Gastrocnemius medialis (tissue), 4 donors: ENCODE data around the gene TCP10L. TPM values are rescaled to one million over a fixed set of nuclear protein-coding genes. Genes with fewer than 3 reads are reported as not detected.

Source experiments
- ATAC-seq, 2 donors: fragments of 150-250 bp; one replicate each; pipeline ENCODE4 v1.9.1; 2016
- DNase-seq, 2 donors: peaks; one replicate each; pipeline ENCODE4 v3.0.0-alpha.2; 2019
- H3K27ac ChIP-seq, 4 donors: fragments of 200-600 bp; sonication (generic); 1 replicate in 1 of 4; 2 replicates in 3 of 4; pipeline ENCODE4 v1.5.1; 2016 to 2018; ENCODE audit warnings: mild to moderate bottlenecking in 2 of 4, moderate library complexity in 1 of 4
- H3K27me3 ChIP-seq, 3 donors: fragments of 200-600 bp; sonication (generic) in 2 of 3; 1 replicate in 1 of 3; 2 replicates in 2 of 3; pipeline versions ENCODE4 v1.5.1 to v1.6.0; 2016 to 2019; ENCODE audit warnings: mild to moderate bottlenecking in 1 of 3, moderate library complexity in 1 of 3
- H3K36me3 ChIP-seq, 2 donors: fragments of 200-600 bp; sonication (generic) in 1 of 2; one replicate each; pipeline ENCODE4 v1.5.1; 2017 to 2018
- H3K4me1 ChIP-seq, 2 donors: fragments of 200-600 bp; sonication (generic) in 1 of 2; one replicate each; pipeline ENCODE4 v1.5.1; 2016 to 2017; ENCODE audit warnings: mild to moderate bottlenecking in 2 of 2
- H3K4me3 ChIP-seq, 4 donors: fragments of 200-600 bp; sonication (generic) in 3 of 4; 1 replicate in 1 of 4; 2 replicates in 3 of 4; pipeline ENCODE4 v1.5.1; 2016 to 2019; ENCODE audit warnings: mild to moderate bottlenecking in 2 of 4
- H3K9me3 ChIP-seq, 3 donors: fragments of 200-600 bp; sonication (generic) in 2 of 3; 1 replicate in 1 of 3; 2 replicates in 2 of 3; pipeline ENCODE4 v1.5.1; 2016 to 2019
- POLR2A ChIP-seq, 2 donors: fragments of 450-650 bp; IDR thresholded peaks; one replicate each; pipeline ENCODE4 v1.6.1; 2017; ENCODE audit warnings: antibody characterized with exemption in 2 of 2, mild to moderate bottlenecking in 2 of 2, moderate library complexity in 2 of 2
- in situ Hi-C, 4 donors: fragments of 200-750 bp; cut with MboI; loops; one replicate each; pipeline versions ENCODE4 v1.15.0 to v1.8.0; 2017; ENCODE audit warnings: low sequenced_read_pairs in 4 of 4
- intact Hi-C: fragments of 100-400 bp; cut with DNase I; formaldehyde crosslinking; loops from one replicate; pipeline ENCODE4 v1.15.1; 2023; ENCODE audit warnings: low total_unique reads
- total RNA-seq, 4 donors: library from RNA; depleted of rRNA; stranded (reverse); fragments of >200 nt; gene quantifications; one replicate each; pipeline versions ENCODE4 v1.1.0 to v1.2.3, GENCODE V29; 2016
- TF ChIP-seq, protein P1 (sequence below), 5 experiments: fragments of 450-650 bp in 3 of 5; fragments of 200-600 bp in 2 of 5; sonication (generic) in 2 of 5; IDR thresholded peaks in 4 of 5; conservative IDR thresholded peaks in 1 of 5; 1 replicate in 4 of 5; 2 replicates in 1 of 5; pipeline ENCODE4 v1.5.1; 2016 to 2019; ENCODE audit warnings: antibody characterized with exemption in 5 of 5, mild to moderate bottlenecking in 3 of 5, moderate library complexity in 3 of 5

The TCP10L gene
- total RNA-seq, 4 donors from 2014 or later: 0.19 to 0.36 (median 0.33) TPM

DNA sequence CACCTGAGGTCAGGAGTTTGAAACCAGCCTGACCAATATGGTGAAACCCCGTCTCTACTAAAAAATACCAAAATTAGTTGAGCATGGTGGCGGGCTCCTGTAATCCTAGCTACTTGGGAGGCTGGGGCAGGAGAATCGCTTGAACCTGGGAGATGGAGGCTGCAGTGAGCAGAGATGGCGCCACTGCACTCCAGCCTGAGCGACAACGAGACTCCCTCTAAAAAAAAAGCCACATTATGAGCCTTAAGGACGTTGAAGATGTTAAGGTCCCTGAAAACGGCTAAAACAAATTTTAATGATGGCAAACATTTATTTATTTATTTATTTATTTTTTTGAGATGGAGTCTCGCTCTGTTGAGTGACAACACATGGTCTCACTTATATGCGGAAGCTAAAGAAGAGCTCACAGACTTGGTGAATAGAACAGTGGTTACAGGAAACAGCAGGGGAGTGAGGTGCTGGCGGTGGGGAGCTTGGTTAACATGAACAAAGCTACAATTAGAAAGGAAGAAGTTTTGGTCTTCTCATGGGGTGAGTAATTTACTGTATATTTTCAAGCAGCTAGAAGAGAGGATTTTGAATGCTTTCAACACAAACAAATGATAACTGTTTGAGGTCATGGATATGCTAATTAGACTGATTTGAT lies 47.1 kb downstream of the TCP10L start:
- H3K27ac ChIP-seq: no peak overlapping the region
- no peaks in the 10 kb centered on the region for H3K36me3 ChIP-seq
- TF ChIP-seq, protein P1, sequence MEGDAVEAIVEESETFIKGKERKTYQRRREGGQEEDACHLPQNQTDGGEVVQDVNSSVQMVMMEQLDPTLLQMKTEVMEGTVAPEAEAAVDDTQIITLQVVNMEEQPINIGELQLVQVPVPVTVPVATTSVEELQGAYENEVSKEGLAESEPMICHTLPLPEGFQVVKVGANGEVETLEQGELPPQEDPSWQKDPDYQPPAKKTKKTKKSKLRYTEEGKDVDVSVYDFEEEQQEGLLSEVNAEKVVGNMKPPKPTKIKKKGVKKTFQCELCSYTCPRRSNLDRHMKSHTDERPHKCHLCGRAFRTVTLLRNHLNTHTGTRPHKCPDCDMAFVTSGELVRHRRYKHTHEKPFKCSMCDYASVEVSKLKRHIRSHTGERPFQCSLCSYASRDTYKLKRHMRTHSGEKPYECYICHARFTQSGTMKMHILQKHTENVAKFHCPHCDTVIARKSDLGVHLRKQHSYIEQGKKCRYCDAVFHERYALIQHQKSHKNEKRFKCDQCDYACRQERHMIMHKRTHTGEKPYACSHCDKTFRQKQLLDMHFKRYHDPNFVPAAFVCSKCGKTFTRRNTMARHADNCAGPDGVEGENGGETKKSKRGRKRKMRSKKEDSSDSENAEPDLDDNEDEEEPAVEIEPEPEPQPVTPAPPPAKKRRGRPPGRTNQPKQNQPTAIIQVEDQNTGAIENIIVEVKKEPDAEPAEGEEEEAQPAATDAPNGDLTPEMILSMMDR (IDR thresholded peaks at IDR 0.05 in 4 of 5, conservative IDR thresholded peaks at IDR 0.05 in 1 of 5): no peak
- TF ChIP-seq POLR2A (IDR thresholded peaks at IDR 0.05): no peak
- H3K9me3 ChIP-seq: no peaks in the 10 kb centered on the region
- ATAC-seq (no peak), DNase-seq (no peak)
- intact Hi-C loops: no loop called here
- H3K4me1 ChIP-seq: no peaks in the 10 kb centered on the region
- no peaks in the 10 kb centered on the region for H3K27me3 ChIP-seq
- no peak overlapping the region for H3K4me3 ChIP-seq
- in situ Hi-C loops: no loop called here

DNA sequence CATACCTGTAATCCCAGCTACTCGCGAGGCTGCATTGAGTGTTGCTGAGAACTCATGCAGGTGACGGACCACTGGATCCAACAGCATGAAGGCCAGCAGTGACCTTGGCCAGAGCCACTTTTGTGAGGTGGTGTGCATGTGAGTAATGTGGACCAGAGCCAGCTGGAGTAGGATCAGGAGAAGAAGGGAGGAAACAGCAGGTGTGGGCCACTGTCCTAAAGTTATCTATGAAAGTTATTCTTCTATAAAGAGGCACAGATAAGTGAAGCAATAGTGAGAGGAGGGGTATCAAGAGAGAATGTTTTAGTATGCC lies 47.8 kb downstream of the TCP10L start:
- Histone ChIP-seq H3K4me3 (no peak overlapping the region), H3K27me3 (no peaks in the 10 kb centered on the region), H3K4me1 (no peaks in the 10 kb centered on the region), H3K27ac (no peak overlapping the region), H3K36me3 (no peaks in the 10 kb centered on the region), H3K9me3 (no peaks in the 10 kb centered on the region)
- intact Hi-C loops (no loop called here), in situ Hi-C loops (no loop called here)
- ATAC-seq (no peak), DNase-seq (no peak)
- TF ChIP-seq, protein P1 (IDR thresholded peaks at IDR 0.05 in 4 of 5, conservative IDR thresholded peaks at IDR 0.05 in 1 of 5): no peak
- TF ChIP-seq POLR2A (IDR thresholded peaks at IDR 0.05): no peak

DNA sequence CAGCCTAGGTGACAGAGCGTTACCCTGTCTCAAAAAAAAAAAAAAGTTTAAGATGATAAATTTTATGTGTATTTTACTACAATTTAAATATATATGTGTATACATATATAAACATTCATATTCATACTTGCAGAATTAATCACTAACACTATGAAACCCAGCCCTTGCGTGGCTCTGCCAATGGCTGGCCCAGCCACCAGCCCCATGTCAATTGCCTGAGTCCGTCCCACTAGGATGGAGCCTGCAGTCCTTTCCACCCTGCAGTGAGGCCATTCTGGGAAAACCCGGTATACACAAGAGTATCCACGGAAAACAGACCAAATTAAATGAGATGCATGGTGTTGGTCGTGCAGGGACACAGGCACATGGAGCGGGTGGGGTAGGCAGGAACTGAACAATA lies 49.7 kb downstream of the TCP10L start:
- Histone ChIP-seq H3K36me3 (no peaks in the 10 kb centered on the region), H3K4me1 (no peaks in the 10 kb centered on the region), H3K9me3 (no peaks in the 10 kb centered on the region), H3K27ac (no peak overlapping the region), H3K4me3 (no peak overlapping the region), H3K27me3 (no peaks in the 10 kb centered on the region)
- DNase-seq (no peak), ATAC-seq (no peak)
- TF ChIP-seq, protein P1 (IDR thresholded peaks at IDR 0.05 in 4 of 5, conservative IDR thresholded peaks at IDR 0.05 in 1 of 5): no peak
- TF ChIP-seq POLR2A (IDR thresholded peaks at IDR 0.05): no peak
- intact Hi-C loops: no loop called here
- in situ Hi-C loops: no loop called here

DNA sequence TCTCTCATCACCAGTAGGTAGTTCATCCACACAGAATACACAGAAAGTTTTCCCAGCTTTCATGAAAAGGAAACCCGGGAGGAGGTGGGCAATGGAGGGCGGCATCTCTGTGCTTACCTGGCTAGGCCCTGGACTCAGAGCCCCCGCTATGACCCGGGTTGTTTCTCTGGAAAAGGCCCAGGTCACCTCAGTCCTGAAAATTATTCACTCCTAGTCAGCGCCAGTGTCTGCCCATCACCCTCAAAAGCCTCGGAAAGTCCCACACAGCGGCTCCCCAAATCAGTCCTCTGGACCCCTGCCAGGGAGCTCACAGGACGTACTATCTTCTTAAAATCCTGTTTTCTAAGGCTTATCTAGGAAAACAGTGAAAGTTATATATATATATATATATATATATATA lies 51.2 kb downstream of the TCP10L start:
- no peak for TF ChIP-seq POLR2A (IDR thresholded peaks at IDR 0.05)
- TF ChIP-seq, protein P1 (IDR thresholded peaks at IDR 0.05 in 4 of 5, conservative IDR thresholded peaks at IDR 0.05 in 1 of 5): no peak
- no peak overlapping the region for H3K27ac ChIP-seq
- in situ Hi-C loops (no loop called here), intact Hi-C loops (no loop called here)
- H3K4me1 ChIP-seq: no peaks in the 10 kb centered on the region
- DNase-seq (no peak), ATAC-seq (no peak)
- no peaks in the 10 kb centered on the region for H3K9me3 ChIP-seq
- no peaks in the 10 kb centered on the region for H3K36me3 ChIP-seq
- no peaks in the 10 kb centered on the region for H3K27me3 ChIP-seq
- no peak overlapping the region for H3K4me3 ChIP-seq

DNA sequence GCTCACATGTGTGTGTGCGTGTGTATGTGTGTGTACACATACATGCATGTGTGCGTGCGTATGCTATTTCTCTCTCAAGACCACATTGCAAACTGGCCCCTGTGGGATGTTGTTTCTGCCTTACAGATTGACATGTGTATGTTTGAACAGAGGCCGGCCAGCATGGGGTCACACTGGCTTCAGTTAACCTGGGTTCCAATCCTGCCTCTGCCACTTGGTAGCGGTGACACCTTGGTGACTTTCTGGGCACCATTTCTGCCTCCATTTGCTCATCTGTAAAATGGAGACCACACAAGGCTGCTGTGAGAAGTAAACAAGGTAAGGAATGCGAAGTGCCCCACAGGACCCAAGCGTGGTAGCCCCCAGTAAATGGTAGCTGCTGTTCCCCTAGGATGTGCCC lies 51.7 kb downstream of the TCP10L start:
- in situ Hi-C loops: no loop called here
- TF ChIP-seq, protein P1 (IDR thresholded peaks at IDR 0.05 in 4 of 5, conservative IDR thresholded peaks at IDR 0.05 in 1 of 5): no peak
- TF ChIP-seq POLR2A (IDR thresholded peaks at IDR 0.05): no peak

More for the DNA sequence above, 51.7 kb downstream of the TCP10L start:
- no peaks in the 10 kb centered on the region for H3K4me1 ChIP-seq
- DNase-seq (no peak), ATAC-seq (no peak)
- H3K27me3 ChIP-seq: no peaks in the 10 kb centered on the region
- H3K36me3 ChIP-seq: no peaks in the 10 kb centered on the region
- no peak overlapping the region for H3K4me3 ChIP-seq
- H3K27ac ChIP-seq: no peak overlapping the region
- intact Hi-C loops: no loop called here
- no peaks in the 10 kb centered on the region for H3K9me3 ChIP-seq
